ENCODE measurements around the gene CBFB. TPM values are rescaled to one million over a fixed set of nuclear protein-coding genes. Genes with fewer than 3 reads are reported as not detected.
"Not testable (repeated sequence)": the region's sequence is repeated elsewhere in the genome, so short reads cannot be mapped to it uniquely, and the experiment has no call there.

CBFB gene
- total RNA-seq, 1 experiment from 2014 or later, result 87.1 TPM

DNA sequence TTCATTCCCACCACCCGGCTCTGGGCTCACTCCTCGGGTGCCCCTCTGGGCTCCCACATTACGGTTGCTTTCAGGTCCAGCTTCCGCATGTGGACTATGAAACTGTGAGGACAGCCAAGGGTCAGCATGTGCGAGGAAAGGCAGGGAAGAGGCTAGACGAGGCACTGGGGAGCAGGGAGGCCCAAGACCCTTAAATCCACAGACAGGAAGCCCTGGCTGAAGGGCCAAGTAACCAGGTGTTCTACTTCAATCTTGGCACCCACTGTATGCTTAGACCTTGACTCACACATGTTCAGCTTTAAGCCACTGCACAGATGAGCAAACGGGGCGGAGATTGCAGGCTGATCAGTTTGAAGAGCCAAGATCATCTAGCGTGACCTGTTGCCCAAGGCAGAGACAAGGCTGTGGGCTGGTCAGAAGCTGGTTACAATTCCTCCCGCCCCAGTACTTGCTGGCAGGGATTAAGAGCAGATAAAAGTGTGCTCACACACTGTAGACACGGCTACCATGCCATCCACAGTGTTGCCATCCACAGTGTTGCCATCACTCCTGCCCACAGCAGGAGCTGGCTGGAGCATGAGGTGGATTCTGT is 40.7 kb upstream of the CBFB start, which contains the start of gene CES4A:
TSS of gene CES4A (plus strand) at position 393 of the 592 bp plus-strand sequence. CDS start at position 577, 184 bp downstream.
- DNase-seq (ENCODE audit: unreplicated experiment), result peak; percentile 87
- CTCF ChIA-PET, result interaction anchor here (0.6 to 1.8 kb wide), 9 partner anchors 11 to 740 kb away, joined by 3 to 8 read pairs (median 3); no protein-coding TSS in a partner anchor
- peaks cover 3% of the 10 kb centered on the region for H3K36me3 Mint-ChIP-seq (ENCODE audit: insufficient read depth, unreplicated experiment)
- H3K27ac Mint-ChIP-seq (ENCODE audit: low read depth, unreplicated experiment), result peak within 1 kb of the TSS; percentile 76
- POLR2A ChIA-PET, result interaction anchor here (0.5 to 1.7 kb wide), 8 partner anchors 8 to 655 kb away, joined by 3 to 8 read pairs (median 3); no protein-coding TSS in a partner anchor
- H3K9me3 Mint-ChIP-seq (ENCODE audit: unreplicated experiment), result no peaks in the 10 kb centered on the region
- H3K4me1 Mint-ChIP-seq (ENCODE audit: insufficient read depth, unreplicated experiment), result peaks cover 16% of the 10 kb centered on the region
- BruUV-seq (replicated peaks), result no TSS peak
- H3K4me3 Mint-ChIP-seq (ENCODE audit: unreplicated experiment), result no peak within 1 kb of the TSS
- H3K27me3 Mint-ChIP-seq (ENCODE audit: insufficient read depth, unreplicated experiment), result no peaks in the 10 kb centered on the region
- TF ChIP-seq, protein P1, sequence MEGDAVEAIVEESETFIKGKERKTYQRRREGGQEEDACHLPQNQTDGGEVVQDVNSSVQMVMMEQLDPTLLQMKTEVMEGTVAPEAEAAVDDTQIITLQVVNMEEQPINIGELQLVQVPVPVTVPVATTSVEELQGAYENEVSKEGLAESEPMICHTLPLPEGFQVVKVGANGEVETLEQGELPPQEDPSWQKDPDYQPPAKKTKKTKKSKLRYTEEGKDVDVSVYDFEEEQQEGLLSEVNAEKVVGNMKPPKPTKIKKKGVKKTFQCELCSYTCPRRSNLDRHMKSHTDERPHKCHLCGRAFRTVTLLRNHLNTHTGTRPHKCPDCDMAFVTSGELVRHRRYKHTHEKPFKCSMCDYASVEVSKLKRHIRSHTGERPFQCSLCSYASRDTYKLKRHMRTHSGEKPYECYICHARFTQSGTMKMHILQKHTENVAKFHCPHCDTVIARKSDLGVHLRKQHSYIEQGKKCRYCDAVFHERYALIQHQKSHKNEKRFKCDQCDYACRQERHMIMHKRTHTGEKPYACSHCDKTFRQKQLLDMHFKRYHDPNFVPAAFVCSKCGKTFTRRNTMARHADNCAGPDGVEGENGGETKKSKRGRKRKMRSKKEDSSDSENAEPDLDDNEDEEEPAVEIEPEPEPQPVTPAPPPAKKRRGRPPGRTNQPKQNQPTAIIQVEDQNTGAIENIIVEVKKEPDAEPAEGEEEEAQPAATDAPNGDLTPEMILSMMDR (IDR thresholded peaks at IDR 0.05; ENCODE audit: unreplicated experiment), result no peak
- intact Hi-C loops (cut with micrococcal nuclease), result no loop called here

DNA sequence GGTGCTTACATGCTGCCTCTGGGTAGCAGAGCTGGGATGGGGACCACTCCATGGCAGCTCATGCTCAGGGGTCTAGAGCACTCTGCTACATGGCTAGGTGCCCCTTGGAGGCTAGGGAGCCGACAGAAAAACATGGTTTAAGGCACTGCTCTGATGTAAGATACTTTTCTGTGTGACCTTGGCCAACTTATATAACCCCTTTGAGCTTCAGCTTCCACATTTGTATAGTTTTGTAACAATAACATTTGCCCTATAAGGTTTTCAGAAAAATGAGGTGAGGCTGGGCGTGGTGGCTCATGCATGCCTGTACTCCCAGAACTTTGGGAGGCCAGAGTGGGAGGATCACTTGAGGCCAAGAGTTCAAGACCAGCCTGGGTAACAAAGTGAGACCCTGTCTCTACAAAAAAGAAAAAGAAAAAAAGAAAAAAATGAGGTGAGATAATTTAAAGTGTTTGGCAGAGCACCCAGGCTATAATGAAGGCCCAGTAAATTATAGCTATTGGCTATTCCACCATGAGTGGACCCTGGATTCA is 37.3 kb upstream of the CBFB start:
- BruUV-seq (replicated peaks), result no TSS peak
- H3K27ac Mint-ChIP-seq (ENCODE audit: low read depth, unreplicated experiment), result no peak overlapping the region
- H3K4me3 Mint-ChIP-seq (ENCODE audit: unreplicated experiment), result no peak overlapping the region
- intact Hi-C loops (cut with micrococcal nuclease), result no loop called here
- DNase-seq (ENCODE audit: unreplicated experiment), result no peak
- ChIA-PET POLR2A (no interaction called here), CTCF (interaction anchor here (0.6 to 2.8 kb wide), 3 partner anchors 13 to 50 kb away, joined by 3 to 15 read pairs (median 4); no protein-coding TSS in a partner anchor)
- TF ChIP-seq, protein P1 (IDR thresholded peaks at IDR 0.05; ENCODE audit: unreplicated experiment), result no peak
- H3K36me3 Mint-ChIP-seq (ENCODE audit: insufficient read depth, unreplicated experiment), result peaks cover 5% of the 10 kb centered on the region
- H3K4me1 Mint-ChIP-seq (ENCODE audit: insufficient read depth, unreplicated experiment), result peaks cover 16% of the 10 kb centered on the region
- H3K27me3 Mint-ChIP-seq (ENCODE audit: insufficient read depth, unreplicated experiment), result no peaks in the 10 kb centered on the region
- no peaks in the 10 kb centered on the region for H3K9me3 Mint-ChIP-seq (ENCODE audit: unreplicated experiment)

DNA sequence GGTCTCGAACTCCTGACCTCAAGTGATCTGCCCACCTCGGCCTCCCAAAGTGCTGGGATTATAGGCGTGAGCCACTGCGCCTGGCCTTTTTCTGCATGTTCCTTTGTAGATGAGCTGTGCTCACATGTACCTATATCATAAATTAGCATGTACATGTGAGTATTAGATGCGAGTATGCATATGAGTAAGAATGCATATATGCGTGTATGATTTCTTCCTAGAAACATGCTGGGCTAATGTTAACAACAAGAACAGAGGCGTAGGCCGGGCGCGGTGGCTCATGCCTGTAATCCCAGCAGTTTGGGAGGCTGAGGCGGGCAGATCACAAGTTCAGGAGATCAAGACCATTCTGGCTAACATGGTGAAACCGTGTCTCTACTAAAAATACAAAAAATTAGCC is 35.4 kb upstream of the CBFB start:
- DNase-seq (ENCODE audit: unreplicated experiment); H3K4me3 Mint-ChIP-seq (ENCODE audit: unreplicated experiment); H3K36me3 Mint-ChIP-seq (ENCODE audit: insufficient read depth, unreplicated experiment); H3K27ac Mint-ChIP-seq (ENCODE audit: low read depth, unreplicated experiment); H3K9me3 Mint-ChIP-seq (ENCODE audit: unreplicated experiment); POLR2A ChIA-PET; intact Hi-C loops (cut with micrococcal nuclease); H3K27me3 Mint-ChIP-seq (ENCODE audit: insufficient read depth, unreplicated experiment); BruUV-seq (replicated peaks): not testable (repeated sequence)
- CTCF ChIA-PET, result interaction anchor here (0.6 kb wide), 1 partner anchor 399 kb away, joined by 3 read pairs; no protein-coding TSS in a partner anchor
- H3K4me1 Mint-ChIP-seq (ENCODE audit: insufficient read depth, unreplicated experiment), result peaks cover 18% of the 10 kb centered on the region

DNA sequence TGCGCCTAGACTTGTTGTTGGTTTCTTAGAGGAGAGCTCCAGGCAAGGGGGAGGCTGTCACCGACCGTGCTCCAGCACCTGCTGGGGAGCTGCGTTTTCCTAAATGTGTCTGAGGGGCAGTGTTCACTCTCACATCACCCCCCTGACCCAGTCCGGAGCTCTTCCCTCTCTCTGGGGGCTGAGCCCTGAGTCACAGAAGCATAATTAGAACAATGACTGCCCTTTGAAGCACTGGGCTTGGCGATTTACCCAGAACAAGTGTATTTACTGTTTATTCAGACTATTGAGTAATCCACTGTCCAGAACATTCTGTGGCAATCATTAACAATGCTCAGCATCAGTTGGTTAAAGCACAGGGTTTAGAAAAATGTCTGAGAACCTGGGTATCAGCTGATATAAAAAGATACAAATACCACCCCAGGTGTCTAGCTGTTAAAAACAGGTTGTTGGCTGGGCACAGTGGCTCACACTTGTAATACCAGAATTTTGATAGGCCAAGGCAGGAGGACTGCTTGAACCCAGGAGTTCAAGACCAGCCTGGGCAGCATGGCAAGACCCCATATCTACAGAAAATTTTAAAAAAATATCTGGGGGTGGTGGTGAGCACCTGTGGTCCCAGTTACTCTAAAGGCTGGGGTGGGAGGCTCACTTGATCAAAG is 32.5 kb upstream of the CBFB start:
- BruUV-seq (replicated peaks), result no TSS peak
- TF ChIP-seq, protein P1 (IDR thresholded peaks at IDR 0.05; ENCODE audit: unreplicated experiment), result no peak
- Mint-ChIP-seq H3K9me3 (ENCODE audit: unreplicated experiment) (no peaks in the 10 kb centered on the region), H3K4me1 (ENCODE audit: insufficient read depth, unreplicated experiment) (peaks cover 11% of the 10 kb centered on the region), H3K4me3 (ENCODE audit: unreplicated experiment) (no peak overlapping the region), H3K27ac (ENCODE audit: low read depth, unreplicated experiment) (peak overlapping the region; percentile 2), H3K27me3 (ENCODE audit: insufficient read depth, unreplicated experiment) (no peaks in the 10 kb centered on the region), H3K36me3 (ENCODE audit: insufficient read depth, unreplicated experiment) (peaks cover 5% of the 10 kb centered on the region)
- POLR2A ChIA-PET, result interaction anchor here (0.5 to 1.8 kb wide), 13 partner anchors 8 to 1447 kb away, joined by 3 to 6 read pairs (median 3); partner anchors contain the start of gene CES4A
- intact Hi-C loops (cut with micrococcal nuclease), result no loop called here
- CTCF ChIA-PET, result interaction anchor here (0.5 to 1.1 kb wide), 4 partner anchors 18 to 661 kb away, joined by 3 to 5 read pairs (median 4); no protein-coding TSS in a partner anchor
- peak; percentile 83 for DNase-seq (ENCODE audit: unreplicated experiment)
